Measurements from ENCODE around the gene DYRK1A.

Gene DYRK1A

DNA sequence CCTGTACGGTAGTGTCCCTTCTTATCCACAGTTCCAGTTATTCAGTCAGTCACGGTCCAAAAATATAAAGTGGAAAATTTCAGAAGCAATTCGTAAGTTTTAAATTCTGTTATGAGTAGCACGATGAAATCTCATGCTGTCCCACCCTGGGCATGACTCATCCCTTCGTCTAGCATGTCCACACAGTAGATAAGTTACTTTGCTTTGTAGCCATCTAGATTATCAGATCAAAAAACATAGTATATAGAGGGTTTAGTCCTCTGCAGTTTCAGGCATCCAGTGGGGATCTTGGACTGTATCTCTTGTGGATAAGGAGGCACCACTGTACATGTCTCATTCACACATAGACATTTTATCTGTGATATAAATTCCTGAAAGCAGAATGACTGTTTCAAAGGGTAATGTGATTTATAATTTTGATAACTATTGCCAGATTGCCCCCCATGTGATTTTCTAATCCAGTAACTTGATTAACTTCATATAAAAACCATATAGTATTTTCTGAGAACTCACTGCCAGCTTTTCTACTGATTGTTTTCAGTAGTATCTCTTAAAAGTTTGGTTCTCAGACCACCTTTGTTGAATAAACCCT is 143.3 kb downstream of the DYRK1A start:
- H4K20me1 ChIP-seq (ENCODE audit: low read depth, low read length) = peaks cover 6% of the 10 kb centered on the region; the same call in 1 of the 2 replicates
- no peak overlapping the region for H3K4me3 ChIP-seq (ENCODE audit: insufficient read depth, low read length, poor library complexity, severe bottlenecking)
- no peak overlapping the region for H3K27ac ChIP-seq (ENCODE audit: low read depth, low read length)
- no peaks in the 10 kb centered on the region for H3K27me3 ChIP-seq (ENCODE audit: low read length)
- H3K4me2 ChIP-seq (ENCODE audit: low read depth, low read length, poor library complexity, severe bottlenecking) = no peak overlapping the region
- no peak overlapping the region for H3K9ac ChIP-seq (ENCODE audit: low read length)
- peaks cover 63% of the 10 kb centered on the region for H3K36me3 ChIP-seq (ENCODE audit: low read length)
- no peaks in the 10 kb centered on the region; the same call in 1 of the 2 replicates for H3F3A ChIP-seq (ENCODE audit: insufficient read depth)
- no peaks in the 10 kb centered on the region for H3K9me2 ChIP-seq (replicated peaks; ENCODE audit: insufficient read depth, low read length)
- H3K9me3 ChIP-seq (ENCODE audit: insufficient read depth, low read length) = no peaks in the 10 kb centered on the region
- no peak overlapping the region for H2AFZ ChIP-seq (ENCODE audit: low read depth, low read length, severe bottlenecking)
- TF ChIP-seq EZH2phosphoT487 (conservative IDR thresholded peaks at IDR 0.05; ENCODE audit: low read length) = no peak
- TF ChIP-seq, protein P1, sequence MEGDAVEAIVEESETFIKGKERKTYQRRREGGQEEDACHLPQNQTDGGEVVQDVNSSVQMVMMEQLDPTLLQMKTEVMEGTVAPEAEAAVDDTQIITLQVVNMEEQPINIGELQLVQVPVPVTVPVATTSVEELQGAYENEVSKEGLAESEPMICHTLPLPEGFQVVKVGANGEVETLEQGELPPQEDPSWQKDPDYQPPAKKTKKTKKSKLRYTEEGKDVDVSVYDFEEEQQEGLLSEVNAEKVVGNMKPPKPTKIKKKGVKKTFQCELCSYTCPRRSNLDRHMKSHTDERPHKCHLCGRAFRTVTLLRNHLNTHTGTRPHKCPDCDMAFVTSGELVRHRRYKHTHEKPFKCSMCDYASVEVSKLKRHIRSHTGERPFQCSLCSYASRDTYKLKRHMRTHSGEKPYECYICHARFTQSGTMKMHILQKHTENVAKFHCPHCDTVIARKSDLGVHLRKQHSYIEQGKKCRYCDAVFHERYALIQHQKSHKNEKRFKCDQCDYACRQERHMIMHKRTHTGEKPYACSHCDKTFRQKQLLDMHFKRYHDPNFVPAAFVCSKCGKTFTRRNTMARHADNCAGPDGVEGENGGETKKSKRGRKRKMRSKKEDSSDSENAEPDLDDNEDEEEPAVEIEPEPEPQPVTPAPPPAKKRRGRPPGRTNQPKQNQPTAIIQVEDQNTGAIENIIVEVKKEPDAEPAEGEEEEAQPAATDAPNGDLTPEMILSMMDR (IDR thresholded peaks at IDR 0.05; ENCODE audit: insufficient read depth, low read length, poor library complexity, severe bottlenecking) = no peak
- H3K79me2 ChIP-seq (ENCODE audit: insufficient read depth, low read length) = no peaks in the 10 kb centered on the region; the same call in 1 of the 2 replicates

- Histone ChIP-seq H3F3A (ENCODE audit: insufficient read depth) (no peaks in the 10 kb centered on the region; the same call in 1 of the 2 replicates), H3K9ac (ENCODE audit: low read length) (no peak overlapping the region), H3K36me3 (ENCODE audit: low read length) (peaks cover 47% of the 10 kb centered on the region), H3K9me3 (ENCODE audit: insufficient read depth, low read length) (no peaks in the 10 kb centered on the region), H3K9me2 (replicated peaks; ENCODE audit: insufficient read depth, low read length) (no peaks in the 10 kb centered on the region), H3K79me2 (ENCODE audit: insufficient read depth, low read length) (no peaks in the 10 kb centered on the region; the same call in 1 of the 2 replicates), H3K4me3 (ENCODE audit: insufficient read depth, low read length, poor library complexity, severe bottlenecking) (no peak overlapping the region), H3K27ac (ENCODE audit: low read depth, low read length) (no peak overlapping the region), H4K20me1 (ENCODE audit: low read depth, low read length) (peaks cover 6% of the 10 kb centered on the region; the same call in 1 of the 2 replicates), H3K4me2 (ENCODE audit: low read depth, low read length, poor library complexity, severe bottlenecking) (no peak overlapping the region), H2AFZ (ENCODE audit: low read depth, low read length, severe bottlenecking) (no peak overlapping the region), H3K27me3 (ENCODE audit: low read length) (no peaks in the 10 kb centered on the region)
- TF ChIP-seq, protein P1 (IDR thresholded peaks at IDR 0.05; ENCODE audit: insufficient read depth, low read length, poor library complexity, severe bottlenecking) = no peak
- TF ChIP-seq EZH2phosphoT487 (conservative IDR thresholded peaks at IDR 0.05; ENCODE audit: low read length) = no peak
Measured at GRCh38 chr21:37511848-37512247, 145.3 kb downstream of the DYRK1A start.

DNA sequence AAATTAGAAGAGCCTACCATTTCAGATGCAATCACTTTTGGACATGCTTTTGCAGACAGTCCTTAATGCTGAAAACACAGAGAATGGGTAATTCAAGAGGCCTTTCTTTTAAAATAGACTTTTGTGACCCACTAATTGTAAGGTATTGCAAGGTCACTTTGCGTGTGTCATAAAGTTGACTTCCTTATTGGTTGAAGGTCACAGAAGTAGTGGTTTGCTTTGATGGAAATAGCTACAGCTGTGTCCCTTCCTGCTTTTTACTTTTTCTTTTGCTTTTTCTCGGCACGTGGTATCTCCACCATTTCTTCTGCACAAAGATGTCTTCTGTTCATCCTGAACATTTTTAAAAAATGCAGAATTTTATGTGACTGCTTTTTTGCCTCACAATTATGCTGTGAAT is 146.8 kb downstream of the DYRK1A start:
- Histone ChIP-seq H3K4me2 (ENCODE audit: low read depth, low read length, poor library complexity, severe bottlenecking) (no peak overlapping the region), H3K9ac (ENCODE audit: low read length) (no peak overlapping the region), H3K36me3 (ENCODE audit: low read length) (peaks cover 41% of the 10 kb centered on the region), H3K4me3 (ENCODE audit: insufficient read depth, low read length, poor library complexity, severe bottlenecking) (no peak overlapping the region), H4K20me1 (ENCODE audit: low read depth, low read length) (peaks cover 6% of the 10 kb centered on the region; the same call in 1 of the 2 replicates), H3K9me3 (ENCODE audit: insufficient read depth, low read length) (no peaks in the 10 kb centered on the region), H3F3A (ENCODE audit: insufficient read depth) (no peaks in the 10 kb centered on the region; the same call in 1 of the 2 replicates), H3K27me3 (ENCODE audit: low read length) (no peaks in the 10 kb centered on the region), H3K9me2 (replicated peaks; ENCODE audit: insufficient read depth, low read length) (no peaks in the 10 kb centered on the region), H3K79me2 (ENCODE audit: insufficient read depth, low read length) (no peaks in the 10 kb centered on the region; the same call in 1 of the 2 replicates), H2AFZ (ENCODE audit: low read depth, low read length, severe bottlenecking) (no peak overlapping the region), H3K27ac (ENCODE audit: low read depth, low read length) (no peak overlapping the region)
- TF ChIP-seq EZH2phosphoT487 (conservative IDR thresholded peaks at IDR 0.05; ENCODE audit: low read length) = no peak
- TF ChIP-seq, protein P1 (IDR thresholded peaks at IDR 0.05; ENCODE audit: insufficient read depth, low read length, poor library complexity, severe bottlenecking) = no peak
